KOPT-K1 (cell line): Measurements from ENCODE around the gene CEND1.
"Not testable (repeated sequence)": the region's sequence is repeated elsewhere in the genome, so short reads cannot be mapped to it uniquely, and the experiment has no call there.

Source experiments
- H3K27ac ChIP-seq: fragments of 200-600 bp; sonication (generic); 2 replicates; pipeline ENCODE4 v1.5.1; 2016; ENCODE audit warnings: antibody characterized with exemption, mild to moderate bottlenecking, low read depth, low read length; ENCODE audit not compliant: poor library complexity, severe bottlenecking
- H3K36me3 ChIP-seq: fragments of 200-600 bp; sonication (generic); 2 replicates; pipeline ENCODE4 v1.5.1; 2017; ENCODE audit warnings: antibody characterized with exemption, mild to moderate bottlenecking, low read length, moderate library complexity; ENCODE audit not compliant: insufficient read depth
- H3K9me3 ChIP-seq: fragments of 200-600 bp; sonication (generic); 2 replicates; pipeline ENCODE4 v1.5.1; 2017; ENCODE audit warnings: antibody characterized with exemption, low read length, mild to moderate bottlenecking; ENCODE audit not compliant: insufficient read depth, poor library complexity, severe bottlenecking

CEND1 gene

DNA sequence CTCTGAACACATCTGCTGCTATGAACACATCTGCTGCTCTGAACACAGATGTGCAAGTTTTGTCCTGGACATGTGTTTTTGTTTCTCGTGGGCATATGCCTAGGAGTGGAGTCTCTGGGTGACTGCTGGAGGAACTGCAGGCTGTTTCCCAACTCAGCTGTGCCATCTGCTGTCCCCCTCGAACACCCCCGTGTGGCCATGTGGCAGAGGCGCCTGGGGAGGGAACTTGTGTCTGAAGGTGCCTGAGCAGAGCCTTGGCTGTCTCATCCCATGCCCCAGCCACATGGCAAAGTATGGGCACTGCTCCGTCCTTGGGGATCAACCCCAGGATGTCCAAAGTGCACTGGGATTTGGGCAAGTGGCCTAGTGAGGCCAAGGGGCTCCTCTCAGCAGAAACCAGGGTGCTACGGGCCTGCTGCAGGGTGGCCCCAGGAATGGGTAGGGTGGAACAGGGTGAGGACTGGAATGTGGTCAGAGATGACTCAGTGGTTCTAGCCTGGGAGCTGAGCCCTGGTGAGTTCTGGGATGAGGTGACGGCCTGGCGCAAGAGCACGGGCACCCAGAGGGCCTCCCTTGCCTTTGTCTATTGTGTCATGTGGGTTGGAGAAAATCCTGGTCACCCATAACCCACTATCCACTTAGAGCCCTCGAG lies 27.3 kb downstream of the CEND1 start:
- Histone ChIP-seq H3K27ac (no peak overlapping the region), H3K9me3 (no peaks in the 10 kb centered on the region), H3K36me3 (peaks cover 98% of the 10 kb centered on the region)

DNA sequence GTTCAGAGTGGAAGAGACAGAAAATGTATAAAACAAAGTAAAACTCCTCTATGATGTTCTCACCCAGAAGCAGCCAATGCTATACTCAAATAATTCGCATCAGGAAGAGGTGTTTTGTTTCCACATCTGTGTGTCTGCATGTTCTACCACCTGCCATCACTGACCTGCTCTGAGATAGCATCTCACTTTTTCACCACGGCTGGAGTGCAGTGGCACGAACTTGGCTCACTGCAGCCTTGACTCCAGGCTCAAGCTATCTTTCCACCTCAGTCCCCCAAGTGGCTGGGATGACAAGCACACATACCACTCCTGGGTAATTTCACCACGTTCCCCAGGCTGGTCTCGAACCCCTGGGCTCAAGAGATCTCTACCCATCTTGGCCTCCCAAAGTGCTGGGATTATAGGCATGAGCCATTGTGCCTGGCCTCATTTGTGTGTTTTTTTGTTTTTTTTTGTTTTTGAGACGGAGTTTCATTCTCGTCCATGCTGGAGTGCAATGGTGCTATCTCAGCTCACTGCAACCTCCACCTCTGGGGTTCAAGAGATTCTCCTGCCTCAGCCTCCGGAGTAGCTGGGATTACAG lies 28.3 kb downstream of the CEND1 start:
- Histone ChIP-seq H3K27ac (no peak overlapping the region), H3K36me3 (peaks cover 98% of the 10 kb centered on the region), H3K9me3 (no peaks in the 10 kb centered on the region)

DNA sequence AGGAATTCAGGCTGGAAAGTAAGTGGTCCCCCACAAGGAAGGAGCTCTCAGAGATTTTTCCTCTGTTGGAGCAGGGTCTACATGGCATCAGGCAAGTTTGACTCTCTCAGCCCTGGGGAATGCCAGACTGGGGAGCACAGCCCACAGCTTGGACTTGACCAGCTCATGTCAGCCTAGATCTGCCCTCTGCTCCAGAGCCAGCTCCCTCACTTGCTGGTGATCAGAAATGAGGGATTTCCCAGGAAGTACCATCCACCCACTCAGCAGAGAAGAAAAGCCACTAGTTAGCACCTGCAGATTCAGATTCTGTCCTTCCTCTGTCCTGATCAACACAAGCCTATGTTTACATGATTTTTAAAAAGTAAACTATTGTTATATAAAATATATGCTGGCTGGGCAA lies 29.7 kb downstream of the CEND1 start:
- H3K9me3 ChIP-seq: no peaks in the 10 kb centered on the region
- H3K36me3 ChIP-seq: peaks cover 98% of the 10 kb centered on the region
- no peak overlapping the region for H3K27ac ChIP-seq

DNA sequence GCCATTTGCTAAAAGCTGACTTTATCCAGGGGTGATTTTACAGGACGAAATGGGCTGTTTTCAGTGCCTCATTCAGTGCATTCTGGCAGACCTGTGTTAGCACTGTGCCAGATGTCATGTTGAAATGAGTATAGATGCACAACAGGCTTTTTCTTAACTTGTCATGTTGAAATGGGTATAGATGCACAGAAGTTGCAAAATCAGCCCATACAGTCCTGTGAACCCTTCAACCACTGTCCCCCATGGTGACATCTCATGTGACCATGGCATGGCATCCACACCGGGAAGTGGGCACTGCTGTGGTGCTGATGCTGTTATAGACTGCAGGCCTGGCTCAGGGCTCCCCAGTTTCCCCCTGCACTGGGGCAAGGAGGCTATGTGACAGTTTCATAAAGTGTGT lies 40.2 kb downstream of the CEND1 start:
- Histone ChIP-seq H3K9me3 (no peaks in the 10 kb centered on the region), H3K36me3 (peaks cover 9% of the 10 kb centered on the region; the same call in 1 of the 2 replicates), H3K27ac (no peak overlapping the region)

DNA sequence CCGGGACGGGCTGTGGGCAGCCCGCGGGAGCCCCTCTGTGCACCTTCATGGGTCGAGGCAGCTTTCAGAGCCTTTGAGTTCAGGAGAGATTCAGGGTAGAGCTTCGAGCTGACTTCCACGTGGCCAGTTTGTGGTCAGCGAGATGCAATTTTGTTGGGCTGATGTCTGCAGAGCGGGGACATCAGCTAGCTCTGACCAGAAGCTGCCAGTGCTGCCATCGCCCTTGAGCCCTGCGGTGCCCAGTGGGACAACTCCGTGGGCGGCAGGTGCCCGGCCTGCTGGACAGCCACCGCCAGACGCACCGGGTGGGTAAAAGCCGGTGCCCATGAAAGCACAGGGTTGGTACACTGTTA lies 41.9 kb downstream of the CEND1 start:
- peaks cover 8% of the 10 kb centered on the region; the same call in 1 of the 2 replicates for H3K36me3 ChIP-seq
- no peaks in the 10 kb centered on the region for H3K9me3 ChIP-seq
- H3K27ac ChIP-seq: peak overlapping the region; percentile 63

DNA sequence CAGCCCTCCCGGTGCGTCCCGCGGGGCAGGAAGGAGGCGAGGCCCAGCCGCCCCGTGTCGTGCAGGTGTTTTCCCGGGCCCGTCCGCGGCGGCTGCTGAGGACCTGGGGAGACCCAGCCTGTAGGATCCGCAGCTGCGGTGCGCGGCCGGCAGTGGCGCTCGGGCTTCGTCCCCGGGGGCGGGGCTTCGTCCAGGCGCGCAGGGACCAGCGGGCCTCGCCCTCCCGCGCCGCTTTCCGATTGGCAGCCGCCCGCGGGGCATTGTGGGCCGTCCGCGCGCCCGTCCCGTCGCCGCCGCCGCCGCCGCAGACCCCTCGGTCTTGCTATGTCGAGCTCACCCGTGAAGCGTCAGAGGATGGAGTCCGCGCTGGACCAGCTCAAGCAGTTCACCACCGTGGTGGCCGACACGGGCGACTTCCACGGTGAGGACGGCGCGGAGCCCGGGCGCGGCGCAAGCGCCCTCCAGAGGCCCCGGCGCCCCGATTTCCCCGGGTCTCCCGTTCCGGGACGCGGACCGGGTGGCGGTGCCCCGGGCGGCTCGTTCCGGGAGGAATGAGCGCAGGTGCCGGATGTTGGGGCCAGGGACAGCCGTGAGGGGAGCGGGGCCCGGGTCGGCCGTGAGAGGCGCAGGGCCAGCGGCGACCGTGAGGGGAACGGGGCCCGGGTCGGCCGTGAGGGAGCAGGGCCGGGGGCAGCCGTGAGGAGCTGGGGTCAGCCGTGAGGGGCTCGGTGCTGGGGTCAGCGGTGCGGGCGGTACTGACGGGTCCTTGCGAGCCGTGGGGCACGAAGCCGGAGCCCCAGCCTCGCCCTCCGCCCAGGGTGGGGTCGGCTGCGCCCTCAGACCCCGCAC lies 42.5 kb downstream of the CEND1 start, which contains the start of gene TALDO1:
Gene TALDO1, plus strand, starts transcription at position 307 of the 849 bp plus-strand sequence. Its CDS starts 18 bp downstream, at position 325.
- no peaks in the 10 kb centered on the region for H3K9me3 ChIP-seq
- peaks cover 2% of the 10 kb centered on the region; the same call in 1 of the 2 replicates for H3K36me3 ChIP-seq
- peak within 1 kb of the TSS; percentile 63 for H3K27ac ChIP-seq

DNA sequence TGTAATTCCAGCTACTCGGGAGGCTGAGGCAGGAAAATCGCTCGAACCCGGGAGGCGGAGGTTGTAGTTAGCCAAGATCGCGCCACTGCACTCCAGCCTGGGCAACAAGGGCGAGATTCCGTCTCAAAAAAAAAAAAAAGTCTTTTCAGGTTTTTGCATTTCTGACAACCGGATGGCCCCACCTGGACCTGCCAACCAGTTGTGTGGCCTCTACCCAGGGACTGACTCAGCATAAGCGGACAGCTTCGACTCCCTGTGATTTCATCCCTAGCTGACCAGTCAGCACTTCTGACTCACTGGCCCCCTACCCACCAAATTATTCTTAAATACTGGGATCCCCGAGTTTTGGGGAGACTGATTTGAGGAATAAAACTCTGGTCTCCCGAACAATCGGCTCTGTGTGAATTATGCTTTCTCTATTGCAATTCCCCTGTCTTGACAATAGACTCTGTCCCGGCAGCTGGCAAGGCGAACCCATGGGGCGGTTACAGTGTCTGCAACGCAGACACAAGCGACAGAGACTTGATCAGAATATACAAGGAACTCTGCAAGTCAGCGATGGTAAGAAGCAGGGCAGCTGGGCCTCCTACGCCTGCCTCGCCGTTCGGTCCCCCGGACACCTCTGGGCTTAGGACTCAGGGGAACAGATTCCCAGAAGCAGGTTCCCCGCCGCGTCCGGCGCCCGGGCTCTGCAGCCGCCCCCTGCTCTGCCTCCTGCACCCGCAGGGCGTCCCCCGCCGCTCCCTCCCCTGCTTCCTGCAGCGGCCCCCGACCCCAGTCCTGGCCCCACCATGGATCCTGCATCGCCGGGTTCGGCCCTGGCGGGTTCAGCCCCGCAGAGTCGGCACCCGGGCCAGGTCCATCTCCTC lies 43.4 kb downstream of the CEND1 start:
- peak overlapping the region; percentile 63 for H3K27ac ChIP-seq

DNA sequence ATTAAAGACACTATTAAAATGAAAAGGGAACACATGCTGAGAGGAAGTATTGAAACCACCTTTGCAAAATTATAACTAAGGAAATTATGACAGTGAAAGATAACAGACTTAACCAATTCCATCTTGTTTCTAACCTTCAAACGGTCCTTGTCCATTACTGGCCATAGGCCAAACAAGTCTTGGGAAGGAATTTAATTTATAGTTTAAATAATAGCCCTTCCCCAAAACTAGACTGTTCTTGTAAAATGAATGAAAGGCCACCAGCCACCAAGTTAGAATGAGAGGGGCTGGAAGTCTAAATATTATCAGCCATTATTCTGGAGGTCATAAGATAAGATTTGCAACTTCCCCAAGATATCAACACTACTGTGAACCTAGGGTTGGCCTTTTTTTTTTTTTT lies 44.5 kb downstream of the CEND1 start:
- H3K36me3 ChIP-seq: no peaks in the 10 kb centered on the region
- H3K9me3 ChIP-seq: no peaks in the 10 kb centered on the region
- no peak overlapping the region for H3K27ac ChIP-seq

More for the DNA sequence above, 43.4 kb downstream of the CEND1 start:
- Histone ChIP-seq H3K36me3 (no peaks in the 10 kb centered on the region), H3K9me3 (no peaks in the 10 kb centered on the region)

DNA sequence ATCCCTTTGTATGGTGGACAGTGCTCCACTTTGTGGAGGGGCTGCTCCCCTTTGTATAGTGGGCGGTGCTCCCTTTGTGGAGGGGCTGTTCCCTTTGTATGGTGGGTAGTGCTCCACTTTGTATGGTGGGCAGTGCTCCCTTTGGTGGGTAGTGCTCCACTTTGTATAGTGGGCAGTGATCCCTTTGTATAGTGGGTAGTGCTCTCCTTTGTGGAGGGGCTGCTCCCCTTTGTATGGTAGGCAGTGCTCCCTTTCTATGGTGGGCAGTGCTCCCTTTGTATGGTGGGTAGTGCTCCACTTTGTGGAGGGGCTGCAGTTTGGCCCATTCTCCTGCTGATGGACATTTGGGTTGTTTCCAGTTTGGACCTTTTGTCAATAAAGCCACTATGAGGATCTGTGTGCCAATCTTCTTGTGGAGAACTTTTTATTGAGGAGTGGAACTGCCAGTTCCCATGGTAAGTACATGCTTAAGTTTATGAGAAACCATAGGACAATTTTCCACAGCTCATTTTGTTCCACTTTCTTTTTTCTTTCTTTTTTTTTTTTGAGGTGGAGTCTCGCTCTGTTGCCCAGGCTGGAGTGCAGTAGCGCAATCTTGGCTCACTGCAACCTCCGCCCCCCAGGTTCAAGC lies 47.2 kb downstream of the CEND1 start:
- no peaks in the 10 kb centered on the region for H3K9me3 ChIP-seq
- H3K36me3 ChIP-seq: no peaks in the 10 kb centered on the region
- H3K27ac ChIP-seq: no peak overlapping the region

DNA sequence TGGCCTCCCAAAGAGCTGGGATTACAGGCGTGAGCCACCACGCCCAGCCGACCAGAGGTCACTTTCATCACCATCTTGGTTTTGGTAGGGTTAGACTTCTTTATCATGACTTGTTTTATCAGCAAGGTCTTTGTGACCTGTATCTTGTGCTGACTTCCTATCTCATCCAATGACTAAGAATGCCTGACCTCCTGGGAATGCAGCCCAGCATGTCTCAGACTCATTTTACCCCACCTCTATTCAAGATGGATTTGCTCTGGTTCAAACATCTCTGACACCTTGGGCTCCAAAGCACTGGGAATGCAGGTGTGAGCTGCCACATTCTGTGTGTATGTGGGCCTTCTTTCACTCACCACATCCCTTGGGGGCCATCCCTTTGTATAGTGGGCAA lies 47.7 kb downstream of the CEND1 start:
- Histone ChIP-seq H3K9me3 (no peaks in the 10 kb centered on the region), H3K36me3 (no peaks in the 10 kb centered on the region), H3K27ac (no peak overlapping the region)

DNA sequence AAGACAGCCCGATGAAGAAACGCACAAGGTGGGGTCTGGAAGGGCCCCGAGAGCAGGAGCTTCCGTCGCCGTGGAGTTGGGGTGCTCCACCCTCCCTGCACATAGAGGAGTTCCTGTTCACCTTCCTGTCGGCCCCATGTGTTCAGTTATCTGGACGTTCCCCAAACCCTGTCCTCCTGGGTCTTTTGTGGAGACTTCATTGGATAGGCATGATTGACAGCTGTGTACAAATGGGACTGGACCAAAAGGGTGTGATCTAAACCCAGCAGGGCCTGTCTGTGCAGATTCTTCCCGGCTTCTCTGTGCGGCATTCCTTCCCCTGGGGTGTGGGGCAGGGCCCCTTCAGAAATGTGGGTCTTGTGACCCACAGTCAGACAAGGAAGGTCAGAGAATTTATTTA lies 52.0 kb downstream of the CEND1 start:
- H3K27ac ChIP-seq, H3K36me3 ChIP-seq, H3K9me3 ChIP-seq: not testable (repeated sequence)

DNA sequence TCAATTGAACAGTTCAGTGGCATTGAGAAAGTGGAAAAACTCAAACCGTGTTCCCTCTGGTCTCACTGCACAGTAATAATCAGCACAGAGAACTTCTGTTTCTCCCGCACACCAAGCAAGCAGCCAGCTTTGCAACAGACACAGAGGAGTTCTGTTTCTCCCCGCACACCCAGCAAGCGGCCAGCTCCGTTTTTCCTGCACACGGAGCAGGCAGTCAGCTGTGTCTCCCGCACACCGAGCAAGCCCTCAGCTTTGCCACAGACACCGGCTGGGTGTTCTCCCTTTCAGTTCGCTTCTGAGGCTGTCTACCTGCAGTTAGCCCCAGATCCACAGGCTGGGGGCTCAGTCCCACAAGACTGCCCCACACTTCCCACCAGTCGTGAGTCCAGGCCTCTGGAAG lies 52.5 kb downstream of the CEND1 start:
- Histone ChIP-seq H3K36me3 (no peaks in the 10 kb centered on the region), H3K27ac (no peak overlapping the region), H3K9me3 (no peaks in the 10 kb centered on the region)
